Measurements from ENCODE around the gene EEF1B2. TPM values are rescaled to one million over a fixed set of nuclear protein-coding genes. Genes with fewer than 3 reads are reported as not detected.

EEF1B2 gene
- total and polyA plus RNA-seq, 2 experiments from 2014 or later: 305 to 673 TPM

- no peak for DNase-seq (ENCODE audit: low spot score)
- H3K36me3 ChIP-seq (ENCODE audit: insufficient read depth): no peaks in the 10 kb centered on the region
- no peaks in the 10 kb centered on the region for H3F3A ChIP-seq (replicated peaks; ENCODE audit: low read depth)
- H3K4me3 Mint-ChIP-seq: no peak overlapping the region
- no peaks in the 10 kb centered on the region for H3K9me3 Mint-ChIP-seq
- no peak overlapping the region for H3K4me3 ChIP-seq
- no peaks in the 10 kb centered on the region for H3K9me2 ChIP-seq (ENCODE audit: insufficient read depth)
- H3K36me3 Mint-ChIP-seq (ENCODE audit: low read depth): no peaks in the 10 kb centered on the region
- no peaks in the 10 kb centered on the region for H4K20me1 ChIP-seq (replicated peaks; ENCODE audit: insufficient read depth)
- H3K4me2 ChIP-seq: no peak overlapping the region
- TF ChIP-seq STAT1 (IDR thresholded peaks at IDR 0.05; ENCODE audit: unreplicated experiment) (no peak), JUNB (IDR thresholded peaks at IDR 0.05; ENCODE audit: unreplicated experiment) (no peak), CREB1 (CRISPR knock-in tag; IDR thresholded peaks at IDR 0.05; ENCODE audit: low read depth) (no peak), ETS1 (IDR thresholded peaks at IDR 0.05) (no peak), ZNF114 (CRISPR knock-in tag; IDR thresholded peaks at IDR 0.05) (no peak), ZNF331 (CRISPR knock-in tag; IDR thresholded peaks at IDR 0.05; ENCODE audit: low read depth) (no peak), EZH2 (IDR thresholded peaks at IDR 0.05; ENCODE audit: low read depth, unreplicated experiment) (no peak), REST (IDR thresholded peaks at IDR 0.05; ENCODE audit: unreplicated experiment) (no peak), NANOG (IDR thresholded peaks at IDR 0.05; ENCODE audit: borderline replicate concordance) (no peak), POLR2AphosphoS5 (IDR thresholded peaks at IDR 0.05; ENCODE audit: low read depth) (no peak), EZH2phosphoT487 (IDR thresholded peaks at IDR 0.05; ENCODE audit: unreplicated experiment) (no peak)
- TF ChIP-seq, protein P1, sequence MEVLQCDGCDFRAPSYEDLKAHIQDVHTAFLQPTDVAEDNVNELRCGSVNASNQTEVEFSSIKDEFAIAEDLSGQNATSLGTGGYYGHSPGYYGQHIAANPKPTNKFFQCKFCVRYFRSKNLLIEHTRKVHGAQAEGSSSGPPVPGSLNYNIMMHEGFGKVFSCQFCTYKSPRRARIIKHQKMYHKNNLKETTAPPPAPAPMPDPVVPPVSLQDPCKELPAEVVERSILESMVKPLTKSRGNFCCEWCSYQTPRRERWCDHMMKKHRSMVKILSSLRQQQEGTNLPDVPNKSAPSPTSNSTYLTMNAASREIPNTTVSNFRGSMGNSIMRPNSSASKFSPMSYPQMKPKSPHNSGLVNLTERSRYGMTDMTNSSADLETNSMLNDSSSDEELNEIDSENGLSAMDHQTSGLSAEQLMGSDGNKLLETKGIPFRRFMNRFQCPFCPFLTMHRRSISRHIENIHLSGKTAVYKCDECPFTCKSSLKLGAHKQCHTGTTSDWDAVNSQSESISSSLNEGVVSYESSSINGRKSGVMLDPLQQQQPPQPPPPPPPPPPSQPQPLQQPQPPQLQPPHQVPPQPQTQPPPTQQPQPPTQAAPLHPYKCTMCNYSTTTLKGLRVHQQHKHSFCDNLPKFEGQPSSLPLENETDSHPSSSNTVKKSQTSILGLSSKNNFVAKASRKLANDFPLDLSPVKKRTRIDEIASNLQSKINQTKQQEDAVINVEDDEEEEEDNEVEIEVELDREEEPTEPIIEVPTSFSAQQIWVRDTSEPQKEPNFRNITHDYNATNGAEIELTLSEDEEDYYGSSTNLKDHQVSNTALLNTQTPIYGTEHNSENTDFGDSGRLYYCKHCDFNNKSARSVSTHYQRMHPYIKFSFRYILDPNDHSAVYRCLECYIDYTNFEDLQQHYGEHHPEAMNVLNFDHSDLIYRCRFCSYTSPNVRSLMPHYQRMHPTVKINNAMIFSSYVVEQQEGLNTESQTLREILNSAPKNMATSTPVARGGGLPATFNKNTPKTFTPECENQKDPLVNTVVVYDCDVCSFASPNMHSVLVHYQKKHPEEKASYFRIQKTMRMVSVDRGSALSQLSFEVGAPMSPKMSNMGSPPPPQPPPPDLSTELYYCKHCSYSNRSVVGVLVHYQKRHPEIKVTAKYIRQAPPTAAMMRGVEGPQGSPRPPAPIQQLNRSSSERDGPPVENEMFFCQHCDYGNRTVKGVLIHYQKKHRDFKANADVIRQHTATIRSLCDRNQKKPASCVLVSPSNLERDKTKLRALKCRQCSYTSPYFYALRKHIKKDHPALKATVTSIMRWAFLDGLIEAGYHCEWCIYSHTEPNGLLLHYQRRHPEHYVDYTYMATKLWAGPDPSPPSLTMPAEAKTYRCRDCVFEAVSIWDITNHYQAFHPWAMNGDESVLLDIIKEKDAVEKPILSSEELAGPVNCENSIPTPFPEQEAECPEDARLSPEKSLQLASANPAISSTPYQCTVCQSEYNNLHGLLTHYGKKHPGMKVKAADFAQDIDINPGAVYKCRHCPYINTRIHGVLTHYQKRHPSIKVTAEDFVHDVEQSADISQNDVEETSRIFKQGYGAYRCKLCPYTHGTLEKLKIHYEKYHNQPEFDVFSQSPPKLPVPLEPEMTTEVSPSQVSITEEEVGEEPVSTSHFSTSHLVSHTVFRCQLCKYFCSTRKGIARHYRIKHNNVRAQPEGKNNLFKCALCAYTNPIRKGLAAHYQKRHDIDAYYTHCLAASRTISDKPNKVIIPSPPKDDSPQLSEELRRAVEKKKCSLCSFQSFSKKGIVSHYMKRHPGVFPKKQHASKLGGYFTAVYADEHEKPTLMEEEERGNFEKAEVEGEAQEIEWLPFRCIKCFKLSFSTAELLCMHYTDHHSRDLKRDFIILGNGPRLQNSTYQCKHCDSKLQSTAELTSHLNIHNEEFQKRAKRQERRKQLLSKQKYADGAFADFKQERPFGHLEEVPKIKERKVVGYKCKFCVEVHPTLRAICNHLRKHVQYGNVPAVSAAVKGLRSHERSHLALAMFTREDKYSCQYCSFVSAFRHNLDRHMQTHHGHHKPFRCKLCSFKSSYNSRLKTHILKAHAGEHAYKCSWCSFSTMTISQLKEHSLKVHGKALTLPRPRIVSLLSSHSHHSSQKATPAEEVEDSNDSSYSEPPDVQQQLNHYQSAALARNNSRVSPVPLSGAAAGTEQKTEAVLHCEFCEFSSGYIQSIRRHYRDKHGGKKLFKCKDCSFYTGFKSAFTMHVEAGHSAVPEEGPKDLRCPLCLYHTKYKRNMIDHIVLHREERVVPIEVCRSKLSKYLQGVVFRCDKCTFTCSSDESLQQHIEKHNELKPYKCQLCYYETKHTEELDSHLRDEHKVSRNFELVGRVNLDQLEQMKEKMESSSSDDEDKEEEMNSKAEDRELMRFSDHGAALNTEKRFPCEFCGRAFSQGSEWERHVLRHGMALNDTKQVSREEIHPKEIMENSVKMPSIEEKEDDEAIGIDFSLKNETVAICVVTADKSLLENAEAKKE (CRISPR knock-in tag; IDR thresholded peaks at IDR 0.05): no peak
- TF ChIP-seq, protein P2, sequence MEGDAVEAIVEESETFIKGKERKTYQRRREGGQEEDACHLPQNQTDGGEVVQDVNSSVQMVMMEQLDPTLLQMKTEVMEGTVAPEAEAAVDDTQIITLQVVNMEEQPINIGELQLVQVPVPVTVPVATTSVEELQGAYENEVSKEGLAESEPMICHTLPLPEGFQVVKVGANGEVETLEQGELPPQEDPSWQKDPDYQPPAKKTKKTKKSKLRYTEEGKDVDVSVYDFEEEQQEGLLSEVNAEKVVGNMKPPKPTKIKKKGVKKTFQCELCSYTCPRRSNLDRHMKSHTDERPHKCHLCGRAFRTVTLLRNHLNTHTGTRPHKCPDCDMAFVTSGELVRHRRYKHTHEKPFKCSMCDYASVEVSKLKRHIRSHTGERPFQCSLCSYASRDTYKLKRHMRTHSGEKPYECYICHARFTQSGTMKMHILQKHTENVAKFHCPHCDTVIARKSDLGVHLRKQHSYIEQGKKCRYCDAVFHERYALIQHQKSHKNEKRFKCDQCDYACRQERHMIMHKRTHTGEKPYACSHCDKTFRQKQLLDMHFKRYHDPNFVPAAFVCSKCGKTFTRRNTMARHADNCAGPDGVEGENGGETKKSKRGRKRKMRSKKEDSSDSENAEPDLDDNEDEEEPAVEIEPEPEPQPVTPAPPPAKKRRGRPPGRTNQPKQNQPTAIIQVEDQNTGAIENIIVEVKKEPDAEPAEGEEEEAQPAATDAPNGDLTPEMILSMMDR (conservative IDR thresholded peaks at IDR 0.05; ENCODE audit: low read depth in 2 of 2): no peak
- H2AFZ ChIP-seq: no peak overlapping the region
- H3K27ac ChIP-seq (ENCODE audit: low read depth): no peak overlapping the region
- peaks cover 12% of the 10 kb centered on the region for H3K4me1 ChIP-seq (ENCODE audit: insufficient read depth)
- ATAC-seq: no peak
- H3K27ac Mint-ChIP-seq: no peak overlapping the region
- no peaks in the 10 kb centered on the region for H3K79me2 ChIP-seq (replicated peaks; ENCODE audit: insufficient read depth)
- peaks cover 7% of the 10 kb centered on the region; the same call in 2 of the 3 replicates for H3K4me1 Mint-ChIP-seq
- no peaks in the 10 kb centered on the region for H3K27me3 ChIP-seq (ENCODE audit: insufficient read depth)
- no peaks in the 10 kb centered on the region for H3K27me3 Mint-ChIP-seq (ENCODE audit: insufficient read depth, low read depth, poor library complexity)
Measured at GRCh38 chr2:206192157-206192556, 32.5 kb downstream of the EEF1B2 start.

Data from GM23338 (cell line).